GM12872 (cell line): Measurements from ENCODE around the gene PITRM1.

ENCODE experiments used
- TF ChIP-seq, protein P1 (sequence below): IDR thresholded peaks from 3 replicates; pipeline ENCODE4 v1.5.1; 2011; ENCODE audit warnings: low read depth, mild to moderate bottlenecking, low read length, moderate library complexity; ENCODE audit not compliant: insufficient read depth

The PITRM1 gene

GRCh38 chr10:3106928-3107425 lies 65.6 kb downstream of the PITRM1 start:
- TF ChIP-seq, protein P1, sequence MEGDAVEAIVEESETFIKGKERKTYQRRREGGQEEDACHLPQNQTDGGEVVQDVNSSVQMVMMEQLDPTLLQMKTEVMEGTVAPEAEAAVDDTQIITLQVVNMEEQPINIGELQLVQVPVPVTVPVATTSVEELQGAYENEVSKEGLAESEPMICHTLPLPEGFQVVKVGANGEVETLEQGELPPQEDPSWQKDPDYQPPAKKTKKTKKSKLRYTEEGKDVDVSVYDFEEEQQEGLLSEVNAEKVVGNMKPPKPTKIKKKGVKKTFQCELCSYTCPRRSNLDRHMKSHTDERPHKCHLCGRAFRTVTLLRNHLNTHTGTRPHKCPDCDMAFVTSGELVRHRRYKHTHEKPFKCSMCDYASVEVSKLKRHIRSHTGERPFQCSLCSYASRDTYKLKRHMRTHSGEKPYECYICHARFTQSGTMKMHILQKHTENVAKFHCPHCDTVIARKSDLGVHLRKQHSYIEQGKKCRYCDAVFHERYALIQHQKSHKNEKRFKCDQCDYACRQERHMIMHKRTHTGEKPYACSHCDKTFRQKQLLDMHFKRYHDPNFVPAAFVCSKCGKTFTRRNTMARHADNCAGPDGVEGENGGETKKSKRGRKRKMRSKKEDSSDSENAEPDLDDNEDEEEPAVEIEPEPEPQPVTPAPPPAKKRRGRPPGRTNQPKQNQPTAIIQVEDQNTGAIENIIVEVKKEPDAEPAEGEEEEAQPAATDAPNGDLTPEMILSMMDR = no peak

DNA sequence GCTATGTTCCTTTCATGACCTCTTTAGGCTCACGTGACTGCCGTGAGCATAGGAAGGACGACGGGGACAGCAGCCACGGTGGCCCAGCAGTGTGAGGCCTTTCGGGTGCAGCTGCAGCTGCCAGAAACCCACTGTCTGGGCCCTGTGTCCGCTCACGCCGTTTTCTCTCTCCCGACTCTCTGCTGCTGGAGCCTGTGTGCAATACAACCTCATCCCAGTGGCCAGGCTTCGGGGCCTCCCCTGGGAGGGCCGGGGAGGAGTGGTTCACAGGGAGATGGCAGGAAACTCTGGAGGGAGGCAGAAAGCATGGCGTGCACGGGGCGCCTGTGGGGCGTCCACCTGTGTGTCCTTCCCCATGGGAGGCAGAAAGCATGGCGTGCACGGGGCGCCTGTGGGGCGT lies 66.7 kb downstream of the PITRM1 start:
- TF ChIP-seq, protein P1 = no peak

DNA sequence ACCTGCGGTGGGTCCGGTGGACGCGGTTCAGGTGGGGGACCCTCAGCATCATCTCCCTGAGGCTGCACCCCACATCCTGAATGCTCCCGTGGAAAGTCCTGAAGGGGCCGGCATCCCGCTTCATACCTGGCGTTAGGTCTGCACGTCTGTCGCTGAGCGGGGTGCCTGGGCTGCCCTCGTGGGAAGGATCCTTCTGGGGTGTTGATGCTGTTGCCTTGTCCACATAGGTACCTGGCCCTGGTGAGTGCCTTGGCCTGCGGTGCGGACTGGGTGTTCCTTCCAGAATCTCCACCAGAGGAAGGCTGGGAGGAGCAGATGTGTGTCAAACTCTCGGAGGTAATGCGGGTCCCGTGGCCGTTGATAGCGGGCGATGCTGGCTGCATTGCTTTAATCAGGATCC lies 67.4 kb downstream of the PITRM1 start:
- TF ChIP-seq, protein P1 = no peak

GRCh38 chr10:3104251-3104918 lies 68.2 kb downstream of the PITRM1 start:
- TF ChIP-seq, protein P1 = no peak

DNA sequence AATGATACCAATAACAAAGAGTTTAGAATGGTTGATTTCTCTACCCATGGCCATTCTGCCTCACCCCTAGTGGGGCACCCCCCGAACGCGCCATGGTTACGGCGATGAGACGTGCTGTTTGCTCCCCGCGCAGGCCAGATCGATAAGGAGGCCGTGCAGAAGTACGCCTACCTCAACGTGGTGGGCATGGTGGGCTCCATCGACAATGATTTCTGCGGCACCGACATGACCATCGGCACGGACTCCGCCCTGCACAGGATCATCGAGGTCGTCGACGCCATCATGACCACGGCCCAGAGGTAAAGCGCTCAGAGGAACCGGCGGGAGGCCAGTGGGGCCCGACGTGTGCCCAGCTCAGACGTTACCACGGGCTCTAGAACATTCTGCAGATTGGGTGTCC lies 68.9 kb downstream of the PITRM1 start:
- TF ChIP-seq, protein P1 = no peak

- TF ChIP-seq, protein P1 = no peak
Observed at GRCh38 chr10:3102720-3103427, 69.7 kb downstream of the PITRM1 start.

- TF ChIP-seq, protein P1 = no peak
Observed at GRCh38 chr10:3100856-3101640, 71.5 kb downstream of the PITRM1 start.
